Stimulated activated naive CD4-positive, alpha-beta T cell treated with Interleukin-2 at 50 U/mL for 16 hours (primary cell): ENCODE results near the gene DNM3.

Experiments
- DNase-seq: peaks from one replicate; lab custom pipeline; 2025; lab: John Stamatoyannopoulos, UW

The DNM3 gene

DNA sequence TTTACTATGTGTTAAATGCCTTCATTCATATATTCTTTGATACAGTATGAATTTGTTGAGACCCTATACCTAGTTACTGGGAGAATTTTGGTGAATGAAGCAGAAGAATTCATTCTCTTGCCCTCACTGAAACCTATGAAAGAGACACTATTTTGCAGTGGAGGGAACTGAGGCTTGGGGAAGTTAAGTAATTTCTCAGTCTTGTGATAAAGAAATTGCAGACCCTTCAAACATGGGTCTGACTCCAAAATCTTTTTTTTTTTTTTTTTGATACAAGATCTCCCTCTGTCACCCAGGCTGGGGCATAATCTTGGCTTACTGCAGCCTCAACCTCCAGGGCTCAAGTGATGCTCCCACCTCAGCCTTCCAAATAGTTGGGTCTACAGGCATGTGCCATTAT, 132.1 kb downstream of the DNM3 start:
- DNase-seq = no peak

GRCh38 chr1:171981303-171981702, 140.0 kb downstream of the DNM3 start:
- DNase-seq = no peak

DNA sequence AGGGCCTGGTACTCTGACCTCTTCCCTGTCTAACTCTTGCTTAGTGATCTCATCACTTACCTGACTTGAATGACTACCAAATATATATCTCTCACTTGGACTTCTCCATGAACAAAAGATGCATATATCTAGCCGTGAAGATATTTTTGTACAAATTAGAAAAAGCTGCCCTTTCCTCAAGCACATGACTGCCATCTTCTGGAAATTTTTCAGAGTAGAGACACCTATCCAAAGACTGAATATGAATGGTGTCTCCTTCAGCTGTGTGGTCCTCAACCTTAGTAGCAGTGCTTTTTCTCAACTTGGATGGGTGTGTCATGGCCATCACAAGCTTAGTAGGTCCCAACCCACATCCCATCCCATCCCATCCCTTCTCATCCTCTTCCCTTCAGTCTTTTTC, 142.3 kb downstream of the DNM3 start:
- no peak for DNase-seq

DNA sequence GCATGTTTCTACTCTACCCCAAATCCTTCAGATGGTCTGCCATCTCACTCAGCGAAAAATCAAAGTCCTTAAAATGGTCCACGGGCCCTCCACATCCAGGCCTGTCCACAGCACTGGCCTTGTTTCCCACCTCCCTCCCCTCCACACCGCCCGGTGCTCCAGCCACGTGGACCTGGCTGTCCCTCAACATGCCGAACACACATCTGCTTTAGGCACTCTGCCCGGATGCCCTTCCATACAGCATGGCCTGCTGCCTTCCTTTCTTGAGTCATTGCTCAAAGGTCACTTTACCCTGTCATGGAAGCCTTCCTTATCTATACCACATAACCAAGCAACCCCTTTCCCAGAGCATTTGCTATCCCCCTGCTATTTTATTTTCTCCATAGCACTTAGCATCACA, 143.0 kb downstream of the DNM3 start:
- no peak for DNase-seq

- DNase-seq = no peak
These were observed 143.7 kb downstream of the DNM3 start for GRCh38 chr1:171984850-171985485.

GRCh38 chr1:171985639-171986038, 144.3 kb downstream of the DNM3 start:
- no peak for DNase-seq

GRCh38 chr1:171988243-171988885, 147.1 kb downstream of the DNM3 start:
- DNase-seq = no peak

GRCh38 chr1:171990371-171990770, 149.1 kb downstream of the DNM3 start:
- no peak for DNase-seq

DNA sequence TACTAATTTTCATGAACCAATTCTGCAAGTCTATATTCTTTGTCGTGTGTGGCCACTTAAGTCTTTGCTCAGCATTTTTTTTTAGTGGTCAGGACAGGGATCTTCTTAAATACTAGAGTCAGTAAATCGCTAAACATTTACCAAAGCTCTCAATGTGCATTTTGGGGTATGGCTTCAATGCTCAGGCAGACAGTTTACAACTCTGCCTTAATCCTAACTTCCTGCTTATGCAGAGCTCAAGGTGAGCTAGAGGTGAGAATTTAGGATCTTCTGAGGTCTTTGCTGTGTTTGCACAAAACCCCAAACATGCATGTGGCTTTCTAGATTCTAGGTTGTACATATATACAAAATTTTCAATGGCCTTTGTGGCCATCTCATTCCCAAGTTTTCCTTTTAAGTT, 153.0 kb downstream of the DNM3 start:
- no peak for DNase-seq

DNA sequence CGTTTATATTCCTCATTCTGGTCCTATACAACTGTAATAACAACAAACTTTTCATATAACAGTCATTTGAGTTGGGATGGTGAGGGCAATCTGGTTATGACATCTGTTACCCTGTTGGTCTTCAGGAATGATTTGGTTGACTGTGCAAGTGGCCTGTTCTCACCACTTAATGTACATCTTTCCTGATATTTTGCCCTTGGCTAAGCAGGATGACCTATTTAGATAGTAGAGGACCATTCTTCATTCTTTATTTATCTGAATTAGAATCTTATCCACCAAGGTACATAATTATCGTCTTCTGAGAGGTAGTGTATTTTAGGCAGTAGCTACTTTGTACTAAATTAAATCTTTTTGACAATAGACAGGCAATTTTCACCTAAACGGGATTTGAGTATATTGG, 154.3 kb downstream of the DNM3 start:
- DNase-seq = no peak

DNA sequence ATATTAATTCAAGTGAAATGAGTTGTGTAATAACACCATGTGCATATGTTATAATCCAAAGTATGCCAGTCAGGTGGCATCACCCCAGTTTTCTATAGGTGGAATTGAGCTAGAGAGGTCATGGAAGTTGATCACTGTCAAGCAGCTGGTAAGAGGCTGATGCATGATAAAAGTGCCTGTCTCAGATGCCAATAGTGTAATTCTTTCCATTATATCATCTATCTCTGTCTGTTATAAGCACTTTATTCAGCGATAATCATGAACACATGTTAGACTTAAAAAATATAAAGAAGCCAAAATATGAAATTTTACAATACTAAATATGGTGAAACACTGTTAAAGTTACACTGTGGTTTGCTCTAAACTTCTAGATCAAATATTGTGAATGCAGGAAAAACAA, 156.6 kb downstream of the DNM3 start:
- no peak for DNase-seq

DNA sequence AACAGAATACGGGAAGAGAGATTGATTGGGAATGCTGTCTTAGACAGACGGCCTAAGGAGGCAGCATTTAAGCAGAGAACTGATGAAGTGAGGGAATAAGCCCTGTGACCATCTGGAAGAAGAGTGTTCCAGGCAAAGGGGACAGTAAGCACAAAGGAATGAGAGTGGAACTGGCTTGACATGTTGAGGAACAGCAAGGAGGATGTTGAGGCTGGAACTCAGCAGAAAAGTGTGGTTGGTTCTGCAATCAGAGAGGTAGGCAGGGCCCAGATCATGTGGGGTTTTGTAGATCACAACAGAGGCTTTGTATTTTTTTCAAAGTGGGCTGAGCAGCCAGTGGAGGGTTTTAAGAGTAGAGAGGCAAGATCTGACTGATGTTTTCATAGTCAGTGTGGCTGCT, 157.4 kb downstream of the DNM3 start:
- DNase-seq = no peak

DNA sequence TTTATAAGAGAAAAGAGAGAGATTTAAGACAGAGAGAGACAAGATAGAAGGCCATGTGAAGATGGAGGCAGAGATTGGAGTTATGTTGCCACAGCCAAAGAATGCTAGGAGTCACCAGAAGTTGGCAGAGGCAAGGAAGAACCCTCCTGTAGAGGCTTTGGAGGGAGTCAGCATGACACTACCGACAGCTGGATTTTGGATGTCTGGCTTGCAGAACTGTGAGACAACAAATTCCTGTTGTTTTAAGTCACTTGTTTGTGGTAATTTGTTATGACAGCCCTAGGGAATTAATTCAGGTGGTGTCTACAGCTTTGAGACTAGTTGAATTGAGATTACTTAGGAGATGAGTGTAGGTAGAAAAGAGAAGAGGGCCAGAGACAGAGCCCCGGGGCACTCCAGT, 158.5 kb downstream of the DNM3 start:
- DNase-seq = no peak

GRCh38 chr1:172001288-172001687, 160.0 kb downstream of the DNM3 start:
- no peak for DNase-seq

DNA sequence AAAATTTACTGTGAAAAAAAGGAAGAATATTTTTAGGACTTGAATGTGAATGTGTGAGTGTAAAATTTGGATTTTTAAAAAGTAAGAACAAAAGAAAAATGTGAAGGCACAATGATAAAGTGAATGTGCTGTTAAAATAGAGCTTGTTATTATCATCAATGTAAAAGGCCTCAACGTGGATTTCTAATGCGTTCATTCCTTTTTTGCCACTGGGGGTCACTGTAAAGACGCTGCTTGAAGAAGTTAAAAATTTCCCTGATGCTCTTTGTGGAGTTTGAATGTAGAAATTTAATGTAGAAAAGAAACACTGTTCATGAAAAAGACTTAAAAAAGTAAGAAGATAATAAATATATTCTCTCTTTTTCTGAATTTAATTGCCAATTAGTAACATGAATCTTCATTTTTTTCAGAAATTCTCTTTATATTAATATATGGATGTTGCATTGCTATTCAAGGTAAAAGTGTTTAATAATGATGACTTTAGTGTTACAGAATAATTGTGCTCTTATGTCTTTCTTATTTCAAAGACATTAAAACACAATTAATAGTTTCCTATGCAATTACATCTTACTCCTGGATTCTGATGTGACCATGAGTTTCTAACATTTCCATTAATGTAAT, 161.5 kb downstream of the DNM3 start:
- no peak for DNase-seq

- no peak for DNase-seq
These were observed 162.7 kb downstream of the DNM3 start for GRCh38 chr1:172003766-172004530.

DNA sequence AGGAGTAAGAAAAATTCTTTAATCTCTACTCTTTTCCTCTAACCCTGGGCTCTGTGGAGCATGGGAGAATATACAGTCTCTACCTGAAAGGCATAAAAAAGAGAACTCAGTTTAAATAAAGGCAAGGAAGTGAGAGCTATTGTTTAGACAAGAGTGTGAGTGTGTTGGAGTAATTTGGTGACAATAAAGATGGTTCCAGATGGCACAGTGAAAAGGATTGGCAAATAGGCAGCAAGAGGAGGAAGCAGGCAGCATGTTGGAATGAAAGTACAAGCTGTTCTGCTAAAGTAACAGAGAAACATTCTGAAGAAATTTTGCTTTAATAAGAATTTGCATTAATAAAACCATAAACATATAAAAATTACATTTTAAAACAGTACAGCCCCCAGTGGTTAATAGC, 163.4 kb downstream of the DNM3 start:
- DNase-seq = no peak

- no peak for DNase-seq
These were observed 164.6 kb downstream of the DNM3 start for GRCh38 chr1:172005856-172006255.

- DNase-seq = no peak
These were observed 165.4 kb downstream of the DNM3 start for GRCh38 chr1:172006660-172007059.

- no peak for DNase-seq
These were observed 177.5 kb downstream of the DNM3 start for GRCh38 chr1:172018727-172019311.

DNA sequence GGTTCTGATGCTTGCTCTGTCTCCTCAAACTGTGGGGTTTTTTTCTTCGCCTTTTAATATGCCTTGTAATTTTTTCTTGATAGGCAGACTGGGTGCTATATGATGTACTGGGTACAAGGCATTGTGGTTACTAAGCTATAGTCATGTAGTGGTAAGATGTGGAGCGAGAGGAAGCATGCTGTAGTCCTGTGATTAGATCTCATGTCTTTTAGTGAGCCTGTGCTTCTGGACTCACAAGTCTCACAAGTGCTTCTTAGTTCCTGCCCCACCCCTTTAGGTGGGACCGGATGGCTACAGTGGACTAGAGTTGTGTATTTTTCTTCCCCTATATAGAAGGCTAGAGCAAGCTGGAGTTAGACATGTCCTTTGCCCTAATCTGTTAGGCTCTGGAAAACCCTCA, 178.7 kb downstream of the DNM3 start:
- DNase-seq = no peak

DNA sequence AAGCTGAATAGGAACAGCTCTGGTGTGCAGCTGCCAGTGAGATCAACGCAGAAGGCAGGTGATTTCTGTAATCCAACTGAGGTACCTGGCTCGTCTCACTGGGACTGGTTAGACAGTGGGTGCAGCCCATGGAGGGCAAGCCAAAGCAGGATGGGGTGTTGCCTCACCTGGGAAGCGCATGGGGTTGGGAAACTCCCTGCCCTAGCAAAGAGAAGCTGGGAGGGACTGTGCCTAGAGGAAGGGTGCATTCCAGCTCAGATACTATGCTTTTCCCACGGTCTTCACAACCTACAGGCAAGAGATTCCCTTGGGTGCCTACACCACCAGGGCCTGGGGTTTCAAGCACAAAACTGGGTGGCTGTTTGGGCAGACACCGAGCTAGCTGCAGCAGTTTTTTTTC, 183.2 kb downstream of the DNM3 start:
- no peak for DNase-seq
